ENCODE results near the gene PHOSPHO2.
"Not testable (repeated sequence)": the region's sequence is repeated elsewhere in the genome, so short reads cannot be mapped to it uniquely, and the experiment has no call there.

The PHOSPHO2 gene

GRCh38 chr2:169684712-169685111 lies 9.6 kb upstream of the PHOSPHO2 start:
- FAIRE-seq = not testable (repeated sequence)

GRCh38 chr2:169686825-169687224 lies 7.4 kb upstream of the PHOSPHO2 start:
- FAIRE-seq = not testable (repeated sequence)

GRCh38 chr2:169687943-169688342 lies 6.3 kb upstream of the PHOSPHO2 start:
- not testable (repeated sequence) for FAIRE-seq

DNA sequence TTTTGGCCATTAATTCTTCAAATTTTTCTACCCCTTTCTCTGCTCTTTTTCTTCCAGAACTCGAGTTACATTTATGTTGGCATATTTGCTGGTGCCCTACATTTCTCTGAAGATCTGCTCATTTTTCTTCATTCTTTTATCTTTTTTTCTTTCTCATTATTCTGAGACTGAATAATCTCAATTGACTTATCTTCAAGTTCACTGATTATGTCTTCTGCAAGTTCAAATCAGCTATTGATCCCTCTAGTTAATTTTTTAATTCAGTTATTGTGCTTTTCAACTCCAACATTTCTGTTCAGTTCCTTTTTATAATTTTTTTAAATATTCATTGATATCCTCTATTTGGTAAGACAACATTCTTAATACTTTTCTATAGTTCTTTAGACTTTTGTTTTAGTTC lies 3.3 kb upstream of the PHOSPHO2 start:
- FAIRE-seq = no peak

DNA sequence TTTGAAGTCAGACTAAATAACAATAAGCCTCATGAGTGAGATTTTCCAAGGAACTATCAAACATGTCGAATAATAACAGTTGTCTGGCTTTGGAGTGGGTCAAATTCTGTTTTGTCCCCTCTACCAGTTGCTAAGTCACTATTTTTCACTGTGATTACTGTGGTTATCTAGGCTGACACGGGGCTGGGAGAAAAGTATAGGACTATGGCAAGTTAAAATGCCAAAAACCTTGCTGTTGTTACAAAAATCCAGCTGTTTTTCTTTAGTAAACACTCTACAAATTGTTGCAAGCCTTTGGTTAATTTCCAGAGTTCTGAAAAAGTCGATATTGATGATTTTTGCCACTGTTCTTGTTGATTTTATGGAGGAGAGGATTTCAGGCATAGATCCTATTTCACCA lies 1.6 kb upstream of the PHOSPHO2 start:
- no peak for FAIRE-seq

DNA sequence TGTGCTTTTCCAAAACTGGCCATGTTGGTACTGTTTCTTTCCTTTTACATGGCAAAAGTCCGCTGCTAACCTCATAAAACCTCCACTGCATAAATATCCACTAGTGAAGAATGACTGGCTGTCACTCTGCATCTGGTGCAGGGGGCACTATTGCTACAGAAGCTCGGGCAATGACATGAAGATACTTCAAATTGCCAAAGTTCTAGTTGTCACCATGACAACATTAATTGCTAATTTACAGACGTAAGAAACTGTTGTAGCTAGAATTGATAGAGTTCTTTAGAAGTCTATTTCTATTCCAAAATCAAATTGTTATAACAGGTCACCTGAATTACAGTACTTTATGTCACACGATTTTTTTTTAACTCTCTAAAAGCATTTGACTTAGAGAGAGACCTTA lies 909 bp upstream of the PHOSPHO2 start:
- FAIRE-seq = no peak

GRCh38 chr2:169694894-169695260 lies 608 bp downstream of the PHOSPHO2 start:
- FAIRE-seq = no peak

GRCh38 chr2:169696381-169696780 lies 2.1 kb downstream of the PHOSPHO2 start:
- FAIRE-seq = no peak

- FAIRE-seq = not testable (repeated sequence)
Observed at GRCh38 chr2:169699173-169699572, 4.9 kb downstream of the PHOSPHO2 start.

- FAIRE-seq = peak; percentile 96
Observed at GRCh38 chr2:169702996-169703395, 8.7 kb downstream of the PHOSPHO2 start.

GRCh38 chr2:169704160-169704708 lies 10.0 kb downstream of the PHOSPHO2 start:
- no peak for FAIRE-seq

DNA sequence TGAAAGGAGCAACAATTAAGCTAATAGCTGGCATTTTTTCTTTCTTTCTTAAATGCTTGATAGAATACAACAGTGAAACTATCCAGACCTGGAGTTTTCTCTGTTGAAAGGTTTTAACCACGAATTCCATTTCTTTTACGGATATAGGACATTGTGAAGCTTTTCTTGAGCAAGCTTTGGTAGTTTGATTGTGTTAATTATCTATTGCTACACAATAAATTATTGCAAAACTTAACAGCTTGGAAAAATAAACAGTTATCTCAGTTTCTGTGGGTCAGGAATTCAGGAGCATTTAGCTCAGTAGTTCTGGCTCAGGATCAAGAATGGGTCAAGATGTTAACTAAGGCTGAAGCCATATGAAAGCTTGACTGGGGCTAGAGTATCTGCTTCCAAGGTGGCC lies 11.7 kb downstream of the PHOSPHO2 start:
- FAIRE-seq = no peak

GRCh38 chr2:169707626-169708025 lies 13.4 kb downstream of the PHOSPHO2 start:
- FAIRE-seq = no peak

GRCh38 chr2:169709331-169709730 lies 15.1 kb downstream of the PHOSPHO2 start:
- FAIRE-seq = no peak

DNA sequence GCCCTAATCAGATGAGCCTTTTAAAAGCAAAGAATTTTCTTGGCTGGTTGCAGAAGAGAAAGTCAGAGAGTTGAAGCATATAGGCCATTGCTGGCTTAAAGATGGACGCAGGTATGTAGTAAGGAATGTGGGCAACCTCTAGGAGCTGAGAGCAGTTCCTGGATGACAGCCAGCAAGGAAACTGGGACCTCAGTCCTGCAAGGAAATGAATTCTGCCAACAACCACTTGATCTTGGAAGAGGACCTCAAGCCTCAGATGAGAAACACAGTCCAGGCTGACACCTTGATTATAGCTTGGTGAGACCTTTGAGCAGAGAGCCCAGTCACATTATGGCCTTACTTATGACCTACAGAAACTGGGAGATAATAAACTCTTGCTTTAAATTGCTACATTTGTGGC lies 15.7 kb downstream of the PHOSPHO2 start:
- no peak for FAIRE-seq

- no peak for FAIRE-seq
Observed at GRCh38 chr2:169711751-169712509, 17.7 kb downstream of the PHOSPHO2 start.

DNA sequence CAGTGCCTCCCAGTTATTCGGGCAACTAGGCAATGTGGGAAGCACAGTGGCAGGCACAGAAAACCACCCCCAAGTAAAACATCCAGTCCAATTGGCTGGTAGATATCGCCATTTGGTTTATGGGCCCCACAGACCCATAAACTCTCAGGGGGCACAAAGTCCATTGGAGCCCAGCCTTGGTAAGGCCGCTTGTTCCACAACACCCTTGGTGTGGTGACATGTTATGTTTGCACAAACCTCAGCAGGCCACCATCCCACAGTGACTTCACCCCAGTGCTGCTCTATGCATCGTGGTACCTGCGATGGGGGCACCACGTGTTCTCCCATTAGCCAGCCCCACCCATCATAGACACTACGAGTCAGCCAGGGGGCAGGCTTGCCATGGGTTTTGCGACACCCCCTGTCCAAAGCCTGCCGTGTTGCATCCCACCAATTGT lies 18.5 kb downstream of the PHOSPHO2 start:
- no peak for FAIRE-seq

- FAIRE-seq = no peak
Observed at GRCh38 chr2:169713331-169713730, 19.1 kb downstream of the PHOSPHO2 start.

GRCh38 chr2:169714699-169715098 lies 20.4 kb downstream of the PHOSPHO2 start:
- FAIRE-seq = no peak

GRCh38 chr2:169715379-169716237 lies 21.3 kb downstream of the PHOSPHO2 start:
- no peak for FAIRE-seq

DNA sequence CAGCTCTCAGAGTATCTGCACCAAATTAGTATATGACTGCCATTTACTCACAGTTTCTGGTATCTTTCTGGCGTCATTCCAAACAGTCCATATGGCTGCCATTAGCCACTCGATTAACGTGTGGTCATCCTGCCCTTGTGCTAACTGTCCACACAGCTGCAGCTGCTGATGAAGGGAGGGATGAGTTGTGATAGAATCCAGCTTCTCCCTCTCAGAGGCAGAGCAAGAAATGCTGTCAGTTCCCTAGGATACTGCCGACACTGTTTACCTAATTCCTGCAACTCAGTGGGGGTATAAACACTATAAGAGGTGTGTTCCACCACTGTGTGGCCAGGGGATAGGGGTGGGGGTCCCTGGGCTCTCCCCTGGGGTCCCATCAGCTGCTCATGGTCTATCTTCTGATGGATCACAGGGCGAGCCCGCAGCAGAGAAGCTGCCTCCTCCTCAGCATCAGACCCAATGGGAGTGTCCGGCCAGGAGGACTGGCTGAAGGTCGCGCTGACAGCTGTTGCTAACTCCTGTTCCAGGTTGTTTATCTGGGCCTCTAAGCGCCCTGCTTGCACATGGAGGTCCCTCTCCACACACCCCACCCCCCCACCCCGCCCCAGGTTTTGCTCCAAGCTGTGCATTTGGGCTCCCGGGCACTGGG lies 22.1 kb downstream of the PHOSPHO2 start:
- no peak for FAIRE-seq

DNA sequence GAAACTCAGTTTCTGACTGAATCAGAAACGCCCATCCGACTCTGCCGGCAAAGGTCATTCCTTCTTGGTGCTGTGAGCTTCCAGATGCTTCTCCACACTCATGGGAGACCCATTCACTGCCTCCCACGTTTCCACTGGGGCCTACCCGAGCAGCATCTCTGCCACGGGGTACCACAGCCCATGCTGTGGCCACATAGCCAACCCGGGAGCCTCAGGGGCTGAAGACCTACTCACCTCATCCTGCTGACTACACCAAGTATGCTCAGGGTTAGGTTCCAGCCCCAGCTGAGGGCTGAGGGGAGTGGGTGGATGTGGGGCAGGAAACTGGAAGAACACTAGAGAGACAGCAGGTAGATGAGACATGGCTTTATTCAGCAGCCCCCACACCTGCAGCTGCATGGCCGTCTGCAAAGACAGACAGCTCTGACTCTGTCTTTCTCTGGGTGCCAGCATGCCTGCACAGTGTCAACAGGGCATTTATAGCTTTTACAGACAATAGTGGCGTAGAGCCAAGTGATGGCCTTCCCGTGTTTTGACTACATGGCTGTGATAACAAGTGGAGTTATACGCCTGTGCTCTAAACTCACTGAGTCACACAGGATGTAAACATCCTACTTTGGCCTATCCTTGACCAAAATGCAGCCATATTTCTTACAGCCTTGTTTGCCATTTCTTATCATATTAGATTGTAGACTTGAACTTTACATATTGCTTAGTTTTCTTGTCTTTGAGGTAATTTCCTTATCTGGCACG lies 22.8 kb downstream of the PHOSPHO2 start:
- no peak for FAIRE-seq

All from endometrium (tissue), 2 donors.